AG04449 (cell line): ENCODE data around the gene SSBP3.

Source experiments
- CTCF ChIA-PET: fragments of 350-600 bp; formaldehyde crosslinking; extraction: SDS; loops from one replicate; lab custom pipeline; 2021; ENCODE audit warnings: antibody characterized with exemption; lab: Yijun Ruan, JAX
- POLR2A ChIA-PET: fragments of 400-600, 350-600 bp; formaldehyde crosslinking; extraction: SDS; loops from one replicate; lab custom pipeline; 2020; ENCODE audit warnings: antibody characterized with exemption, inconsistent platforms; lab: Yijun Ruan, JAX
- DNase-seq: peaks from one replicate; pipeline ENCODE4 v3.0.0-alpha.2; 2010; ENCODE audit warnings: low read depth, low spot score
- H3K4me3 ChIP-seq: 2 replicates; pipeline ENCODE4 v1.5.1; 2011; ENCODE audit warnings: low read depth, mild to moderate bottlenecking, control low read depth, low read length
- TF ChIP-seq, protein P1 (sequence below): IDR thresholded peaks from one replicate; pipeline ENCODE4 v1.5.1; 2011; ENCODE audit warnings: mild to moderate bottlenecking, moderate library complexity, low read length, control low read depth, inconsistent platforms; ENCODE audit not compliant: insufficient read depth; ENCODE audit errors: missing control alignments

The SSBP3 gene

DNA sequence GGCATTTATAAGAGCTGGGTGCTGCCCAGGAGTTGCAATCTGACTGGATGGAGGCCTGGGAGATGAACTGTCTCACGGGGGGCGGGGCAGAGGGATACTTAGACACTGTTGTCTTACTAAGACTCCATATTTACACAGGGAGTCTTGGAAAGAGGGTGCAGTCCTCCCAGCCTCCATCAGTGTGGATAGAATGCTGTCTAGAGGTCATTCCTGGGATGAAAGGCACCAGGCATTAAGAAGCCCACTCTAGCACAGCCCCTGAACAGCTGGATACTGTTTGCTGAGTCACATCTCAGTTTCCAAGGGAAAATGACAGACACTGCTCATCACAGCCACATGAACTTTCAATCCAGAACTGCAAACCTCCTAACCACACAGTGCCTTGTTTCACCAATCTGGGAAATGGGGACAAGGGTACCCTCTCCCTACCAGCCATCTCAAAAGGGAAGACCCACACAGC is 43.3 kb downstream of the SSBP3 start:
- DNase-seq, result no peak
- TF ChIP-seq, protein P1, sequence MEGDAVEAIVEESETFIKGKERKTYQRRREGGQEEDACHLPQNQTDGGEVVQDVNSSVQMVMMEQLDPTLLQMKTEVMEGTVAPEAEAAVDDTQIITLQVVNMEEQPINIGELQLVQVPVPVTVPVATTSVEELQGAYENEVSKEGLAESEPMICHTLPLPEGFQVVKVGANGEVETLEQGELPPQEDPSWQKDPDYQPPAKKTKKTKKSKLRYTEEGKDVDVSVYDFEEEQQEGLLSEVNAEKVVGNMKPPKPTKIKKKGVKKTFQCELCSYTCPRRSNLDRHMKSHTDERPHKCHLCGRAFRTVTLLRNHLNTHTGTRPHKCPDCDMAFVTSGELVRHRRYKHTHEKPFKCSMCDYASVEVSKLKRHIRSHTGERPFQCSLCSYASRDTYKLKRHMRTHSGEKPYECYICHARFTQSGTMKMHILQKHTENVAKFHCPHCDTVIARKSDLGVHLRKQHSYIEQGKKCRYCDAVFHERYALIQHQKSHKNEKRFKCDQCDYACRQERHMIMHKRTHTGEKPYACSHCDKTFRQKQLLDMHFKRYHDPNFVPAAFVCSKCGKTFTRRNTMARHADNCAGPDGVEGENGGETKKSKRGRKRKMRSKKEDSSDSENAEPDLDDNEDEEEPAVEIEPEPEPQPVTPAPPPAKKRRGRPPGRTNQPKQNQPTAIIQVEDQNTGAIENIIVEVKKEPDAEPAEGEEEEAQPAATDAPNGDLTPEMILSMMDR, result no peak
- H3K4me3 ChIP-seq, result no peak overlapping the region
- POLR2A ChIA-PET, result no interaction called here
- CTCF ChIA-PET, result interaction anchor here (0.7 to 0.8 kb wide), 2 partner anchors 10 to 126 kb away, joined by 3 read pairs; no protein-coding TSS in a partner anchor

DNA sequence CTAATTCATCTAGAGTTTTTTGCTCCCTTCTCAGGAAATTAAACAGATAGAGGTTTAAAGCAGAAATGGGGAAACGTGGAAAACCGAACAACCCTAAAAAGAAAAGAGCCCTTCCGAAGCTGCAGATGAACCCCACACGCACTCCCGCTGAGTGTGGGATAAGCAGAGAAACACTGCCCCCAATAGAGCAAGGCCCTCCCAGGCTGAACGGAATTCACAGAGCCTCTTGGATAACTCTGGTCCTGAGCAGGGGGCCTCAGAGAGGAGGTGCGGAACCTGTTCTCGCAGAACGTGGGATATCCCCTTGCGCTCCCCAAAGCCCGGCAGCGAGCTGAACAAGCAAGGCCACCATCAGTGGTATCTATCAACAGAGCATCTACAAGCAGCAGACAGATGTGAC is 44.9 kb downstream of the SSBP3 start:
- no peak for DNase-seq
- TF ChIP-seq, protein P1, result no peak
- ChIA-PET POLR2A (no interaction called here), CTCF (interaction anchor here (1.4 kb wide), 1 partner anchor 11 kb away, joined by 3 read pairs; no protein-coding TSS in a partner anchor)
- H3K4me3 ChIP-seq, result no peak overlapping the region

DNA sequence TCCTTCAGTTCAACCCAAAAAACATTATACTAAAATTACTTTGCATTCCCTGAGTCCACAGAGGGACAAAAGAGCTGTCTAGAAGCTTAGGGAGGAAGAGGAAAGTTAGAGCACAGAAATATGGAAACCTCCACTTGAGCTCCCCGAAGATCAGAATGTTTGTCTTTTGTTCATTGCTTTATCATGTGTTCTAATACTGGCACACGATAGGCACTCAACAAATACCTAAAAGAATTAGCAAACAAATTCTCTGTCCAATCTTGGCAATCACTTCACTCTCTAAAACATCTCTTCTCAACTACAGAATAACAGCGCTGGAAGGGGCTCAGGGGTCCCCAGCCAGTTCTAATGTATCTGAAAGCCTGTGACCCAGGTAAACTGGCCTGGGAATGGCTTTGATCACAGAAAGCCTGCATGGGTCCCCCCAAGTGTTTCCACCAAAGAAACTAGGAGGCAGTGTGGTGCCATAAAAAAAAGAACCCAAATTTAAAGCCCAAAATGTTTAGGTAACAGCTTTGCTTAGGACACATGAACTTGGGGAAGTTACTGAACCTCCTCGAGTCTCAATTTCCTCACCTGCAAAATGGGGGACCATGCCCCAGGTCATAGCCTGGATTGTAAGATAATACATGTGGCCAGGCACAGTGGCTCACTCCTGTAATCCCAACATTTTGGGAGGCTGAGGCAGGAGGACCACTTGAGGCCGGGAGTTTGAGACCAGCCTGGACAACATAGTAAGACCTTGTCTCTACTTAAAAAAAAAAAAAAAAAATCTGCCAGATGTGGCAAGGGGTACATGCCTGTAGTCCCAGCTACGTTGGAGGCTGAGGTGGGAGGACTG is 45.8 kb downstream of the SSBP3 start:
- TF ChIP-seq, protein P1, result no peak
- H3K4me3 ChIP-seq, result no peak overlapping the region
- ChIA-PET CTCF (interaction anchor here (0.5 to 2.5 kb wide), 6 partner anchors 8 to 581 kb away, joined by 3 to 9 read pairs (median 3); no protein-coding TSS in a partner anchor), POLR2A (no interaction called here)
- DNase-seq, result no peak

DNA sequence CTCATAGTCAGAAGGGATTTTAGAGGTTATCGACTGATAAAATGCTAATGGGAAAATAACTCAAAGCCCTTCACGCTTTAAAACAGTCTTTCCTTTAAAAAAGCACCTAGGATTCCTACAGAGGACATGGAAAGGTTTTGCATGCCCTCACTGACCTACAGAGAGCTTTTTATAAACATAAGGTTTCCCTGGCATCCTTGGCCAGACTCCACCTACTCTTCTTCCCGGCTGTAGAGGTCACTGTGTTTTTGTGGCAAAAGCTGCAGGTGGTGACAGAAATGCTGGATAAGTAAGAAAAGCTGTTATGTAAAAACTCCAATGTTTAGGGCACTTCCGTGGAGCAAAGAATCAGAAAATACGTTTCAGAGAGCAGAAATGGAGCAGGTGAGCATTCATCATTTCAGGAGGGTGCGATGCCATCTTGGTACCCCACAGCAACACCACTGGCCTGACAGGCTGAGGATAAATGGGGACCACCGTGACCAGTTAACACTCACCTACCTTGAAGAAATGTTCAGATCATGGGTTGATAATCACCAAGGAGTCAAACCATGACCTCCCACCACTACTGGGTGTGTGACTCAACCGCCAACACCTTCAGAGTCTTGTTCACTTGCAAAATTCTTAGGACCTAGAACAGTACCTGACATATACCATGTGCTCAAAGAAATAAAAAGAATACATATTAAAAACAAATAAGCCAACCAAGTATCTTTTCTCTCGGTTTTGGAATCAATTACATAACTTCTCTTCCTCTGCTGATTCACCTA is 46.6 kb downstream of the SSBP3 start:
- POLR2A ChIA-PET, result no interaction called here
- CTCF ChIA-PET, result interaction anchor here (1.0 to 2.5 kb wide), 4 partner anchors 8 to 130 kb away, joined by 3 to 9 read pairs (median 4); no protein-coding TSS in a partner anchor
- DNase-seq, result no peak
- H3K4me3 ChIP-seq, result no peak overlapping the region
- TF ChIP-seq, protein P1, result no peak

DNA sequence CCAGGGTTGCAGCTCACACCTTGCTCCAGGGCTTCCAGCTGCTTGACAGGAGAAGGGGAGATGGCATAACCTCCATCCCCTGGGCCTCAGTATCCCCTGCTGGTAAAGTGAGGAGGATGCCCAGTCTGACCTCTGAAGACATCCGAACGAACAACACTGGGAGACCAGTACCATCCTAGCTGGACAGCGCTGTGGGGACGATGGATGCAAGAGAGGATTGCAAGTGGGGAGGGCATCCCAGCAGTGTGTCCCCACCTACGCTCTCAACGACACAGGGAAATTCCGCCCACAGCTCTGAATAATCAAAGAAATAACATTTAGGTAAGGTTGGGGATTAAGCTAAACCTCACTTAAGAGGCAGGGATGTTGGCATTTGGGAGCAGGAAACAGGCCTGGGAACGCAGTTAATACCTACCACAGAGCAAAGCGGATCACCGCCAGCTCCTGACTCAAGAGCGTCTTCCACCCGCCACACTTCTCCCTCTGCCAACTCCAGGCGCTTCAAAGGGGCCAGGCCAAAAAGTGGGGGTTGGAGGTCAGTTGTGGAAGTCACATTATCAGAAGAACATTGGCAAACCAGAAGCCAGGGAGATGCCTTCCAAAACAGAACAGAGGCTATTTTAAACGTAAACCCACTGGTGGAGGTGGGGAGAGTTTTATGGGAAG is 47.6 kb downstream of the SSBP3 start:
- ChIA-PET CTCF (interaction anchor here (1.0 to 2.5 kb wide), 4 partner anchors 9 to 131 kb away, joined by 3 to 9 read pairs (median 4); no protein-coding TSS in a partner anchor), POLR2A (no interaction called here)
- no peak overlapping the region for H3K4me3 ChIP-seq
- TF ChIP-seq, protein P1, result no peak
- no peak for DNase-seq
